GM13976 (cell line): ENCODE measurements around the gene NOXA1.

ENCODE experiments used
- DNase-seq: peaks from one replicate; pipeline ENCODE4 v3.0.0; 2012; ENCODE audit warnings: low spot score
- in situ Hi-C: fragments of 300-500 bp; cut with MboI; formaldehyde crosslinking; loops from one replicate; pipeline ENCODE4 v1.12.0; 2022; ENCODE audit warnings: low sequenced_read_pairs, mixed read lengths, inconsistent platforms; ENCODE audit not compliant: unreplicated experiment
- TF ChIP-seq, protein P1 (sequence below): IDR thresholded peaks from 2 replicates; pipeline ENCODE4 v1.5.1; 2012; ENCODE audit warnings: borderline replicate concordance, mild to moderate bottlenecking; ENCODE audit not compliant: insufficient read depth; ENCODE audit errors: extremely low read depth, missing control alignments, control extremely low read depth

Gene NOXA1

GRCh38 chr9:137452761-137453642 lies 29.8 kb downstream of the NOXA1 start:
- DNase-seq = no peak
- TF ChIP-seq, protein P1, sequence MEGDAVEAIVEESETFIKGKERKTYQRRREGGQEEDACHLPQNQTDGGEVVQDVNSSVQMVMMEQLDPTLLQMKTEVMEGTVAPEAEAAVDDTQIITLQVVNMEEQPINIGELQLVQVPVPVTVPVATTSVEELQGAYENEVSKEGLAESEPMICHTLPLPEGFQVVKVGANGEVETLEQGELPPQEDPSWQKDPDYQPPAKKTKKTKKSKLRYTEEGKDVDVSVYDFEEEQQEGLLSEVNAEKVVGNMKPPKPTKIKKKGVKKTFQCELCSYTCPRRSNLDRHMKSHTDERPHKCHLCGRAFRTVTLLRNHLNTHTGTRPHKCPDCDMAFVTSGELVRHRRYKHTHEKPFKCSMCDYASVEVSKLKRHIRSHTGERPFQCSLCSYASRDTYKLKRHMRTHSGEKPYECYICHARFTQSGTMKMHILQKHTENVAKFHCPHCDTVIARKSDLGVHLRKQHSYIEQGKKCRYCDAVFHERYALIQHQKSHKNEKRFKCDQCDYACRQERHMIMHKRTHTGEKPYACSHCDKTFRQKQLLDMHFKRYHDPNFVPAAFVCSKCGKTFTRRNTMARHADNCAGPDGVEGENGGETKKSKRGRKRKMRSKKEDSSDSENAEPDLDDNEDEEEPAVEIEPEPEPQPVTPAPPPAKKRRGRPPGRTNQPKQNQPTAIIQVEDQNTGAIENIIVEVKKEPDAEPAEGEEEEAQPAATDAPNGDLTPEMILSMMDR = no peak
- in situ Hi-C loops = no loop called here

GRCh38 chr9:137453643-137454081 lies 30.5 kb downstream of the NOXA1 start:
- DNase-seq = peak; percentile 91
- in situ Hi-C loops = no loop called here
- TF ChIP-seq, protein P1 = no peak

- TF ChIP-seq, protein P1 = no peak
- peak; percentile 73 for DNase-seq
- in situ Hi-C loops = no loop called here
These were observed 31.0 kb downstream of the NOXA1 start for GRCh38 chr9:137454145-137454596.

DNA sequence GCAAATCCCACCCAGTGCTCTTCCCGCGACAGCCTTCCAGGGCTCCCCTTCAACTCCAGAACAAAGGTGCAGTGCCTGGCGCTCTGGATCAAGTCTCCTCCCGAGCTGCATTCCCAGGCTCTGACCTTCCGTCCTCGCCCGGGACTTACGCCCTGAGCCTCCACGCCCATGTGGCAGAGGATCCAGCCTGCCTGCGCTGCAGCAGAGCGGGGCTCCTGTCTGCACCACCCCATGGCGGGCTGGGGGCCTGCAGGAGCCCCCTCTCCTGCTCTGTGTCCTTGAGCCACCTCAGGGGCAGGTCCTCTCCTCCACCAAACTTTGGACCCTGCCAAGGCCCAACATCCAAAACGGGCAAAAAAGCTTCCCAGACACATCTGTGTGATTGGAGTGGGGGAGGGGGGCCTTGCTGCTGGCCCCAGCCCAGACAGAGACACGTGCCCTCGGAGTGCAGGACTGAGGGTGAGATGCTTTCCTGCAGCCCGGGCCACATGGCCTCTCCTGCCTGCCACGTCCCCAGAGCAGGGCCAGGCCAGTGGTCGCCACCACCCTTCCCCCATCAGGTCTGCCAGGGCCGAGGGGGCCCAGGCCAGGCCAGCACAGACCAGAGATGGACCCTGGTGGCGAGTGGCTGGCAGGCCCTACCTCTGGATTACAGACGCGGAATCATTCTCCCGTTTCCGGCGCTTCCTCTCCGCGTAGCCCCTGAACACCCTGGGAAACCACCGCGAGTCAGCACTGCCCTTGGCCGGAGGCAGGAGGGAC lies 31.6 kb downstream of the NOXA1 start:
- no peak for DNase-seq
- in situ Hi-C loops = no loop called here
- TF ChIP-seq, protein P1 = no peak

DNA sequence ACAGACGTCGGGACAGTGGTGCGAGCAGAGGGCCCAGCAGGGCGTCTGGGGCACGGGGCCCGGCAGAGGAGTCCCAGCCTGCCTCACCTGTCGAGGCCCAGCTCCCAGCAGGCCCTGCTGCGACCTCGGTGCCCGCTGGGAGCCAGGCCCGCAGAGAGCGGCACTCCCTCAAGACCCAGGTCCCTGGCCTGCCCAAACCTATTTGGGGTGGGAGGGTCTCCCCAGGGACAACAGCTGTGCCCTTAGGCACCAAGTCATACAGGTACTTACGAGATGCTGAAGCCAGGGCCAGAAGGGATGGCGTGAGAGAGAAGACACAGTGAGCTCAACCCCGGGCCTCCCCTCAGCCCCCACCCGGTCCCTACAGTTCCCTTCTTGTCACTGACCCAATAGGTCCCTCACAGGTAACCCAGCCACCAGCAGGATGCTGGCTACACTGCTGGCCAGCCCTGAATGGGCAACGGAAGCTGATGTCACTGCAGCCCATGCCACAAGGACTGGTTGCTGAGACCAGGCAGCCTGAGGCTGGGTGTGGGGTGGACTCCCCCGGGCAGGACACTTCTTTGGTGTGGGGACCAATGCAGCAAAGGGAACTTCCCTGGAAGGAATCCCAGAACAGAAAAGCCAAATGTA lies 32.3 kb downstream of the NOXA1 start:
- in situ Hi-C loops = no loop called here
- TF ChIP-seq, protein P1 = no peak
- no peak for DNase-seq
